ENCODE results near the gene EML6.

The EML6 gene

DNA sequence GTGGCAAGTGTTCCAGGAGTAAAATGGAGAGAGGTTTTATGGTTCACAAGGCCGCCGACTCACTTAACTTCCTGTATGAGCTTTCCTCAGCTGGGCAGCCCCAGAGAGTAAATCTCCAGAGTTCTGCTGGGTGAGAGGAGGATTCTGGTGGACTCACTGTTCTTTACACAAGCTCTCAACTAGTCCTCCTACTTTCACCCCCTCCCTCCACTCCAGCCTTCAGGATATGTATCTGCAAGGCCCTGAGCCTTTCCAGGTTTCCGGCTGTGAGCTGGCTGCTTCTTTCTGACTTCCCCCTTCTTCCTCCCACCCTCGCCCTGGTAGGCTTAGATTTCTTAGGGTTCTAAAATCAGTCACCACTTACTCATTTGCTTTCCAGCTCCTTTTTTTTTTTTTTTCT, 34.0 kb downstream of the EML6 start:
- no peak for DNase-seq (ENCODE audit: low read depth)

DNA sequence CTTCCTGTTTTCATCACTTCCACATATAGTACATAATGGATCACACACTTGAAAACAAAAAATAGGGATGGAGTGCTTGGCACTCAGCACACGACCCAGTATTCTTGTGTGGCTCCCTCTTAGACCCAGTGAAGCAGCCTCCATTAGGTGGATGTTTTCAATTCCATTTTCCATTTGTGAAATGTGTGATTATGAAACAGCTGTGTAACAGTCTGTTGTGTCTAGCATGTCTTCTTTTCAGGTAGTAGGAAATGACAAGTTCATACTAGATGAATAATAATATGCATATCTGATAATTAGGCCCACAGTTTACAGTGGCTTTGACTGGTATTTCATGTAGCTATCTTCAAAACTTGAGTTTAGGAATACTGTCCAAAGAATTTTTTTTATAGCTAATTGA, 35.5 kb downstream of the EML6 start:
- no peak for DNase-seq (ENCODE audit: low read depth)

- DNase-seq (ENCODE audit: low read depth) = no peak
These were observed 36.8 kb downstream of the EML6 start for GRCh38 chr2:54760310-54760709.

- DNase-seq (ENCODE audit: low read depth) = no peak
These were observed 40.3 kb downstream of the EML6 start for GRCh38 chr2:54763636-54764291.

DNA sequence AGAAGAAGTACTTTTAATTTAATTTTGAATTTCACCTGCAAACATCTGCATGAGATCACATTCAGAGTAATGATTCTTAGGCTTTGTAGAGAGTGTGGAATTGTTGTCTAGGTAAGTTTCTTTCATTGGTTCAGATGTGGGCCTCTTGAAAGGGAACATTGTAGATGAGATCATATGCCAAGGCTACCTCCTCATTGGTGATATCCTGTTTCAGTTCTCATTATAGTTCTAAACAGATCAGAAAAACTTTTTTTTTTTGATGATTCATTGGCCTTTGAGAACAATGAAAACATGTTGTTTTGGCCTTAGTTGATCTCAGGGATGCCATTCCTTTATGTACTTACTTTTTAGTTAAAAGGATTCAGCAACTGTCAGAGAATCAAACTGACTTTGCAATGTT, 44.5 kb downstream of the EML6 start:
- DNase-seq (ENCODE audit: low read depth) = no peak

DNA sequence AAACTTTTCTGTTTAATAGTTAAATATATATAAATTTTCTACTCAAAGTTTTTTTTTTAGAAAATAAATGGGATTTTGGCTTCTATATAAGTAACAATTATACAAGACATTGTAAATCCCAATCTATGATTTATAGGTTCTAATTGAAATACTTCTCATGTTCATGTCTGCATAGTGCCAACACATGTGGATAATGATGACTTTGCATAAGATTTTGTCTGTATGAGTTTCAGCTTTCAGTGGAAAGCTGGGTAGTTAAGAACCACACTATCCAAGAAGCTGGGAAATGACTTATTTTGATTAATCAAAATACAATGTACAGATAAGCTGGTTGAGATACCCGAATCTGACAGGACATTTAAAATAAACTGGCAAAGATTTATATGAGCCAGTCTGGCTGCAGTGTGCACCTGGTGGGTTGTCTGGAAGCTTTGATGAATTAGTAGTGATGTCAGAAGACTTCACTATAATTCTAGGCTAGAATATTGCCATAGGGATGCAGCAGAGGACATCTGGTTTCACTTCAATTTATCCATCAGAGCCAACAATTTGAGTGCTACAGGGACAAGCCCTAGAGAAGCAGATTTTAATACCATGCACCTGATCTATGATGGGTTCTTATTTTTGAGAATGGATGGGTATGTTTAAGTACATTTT, 45.4 kb downstream of the EML6 start:
- no peak for DNase-seq (ENCODE audit: low read depth)

DNA sequence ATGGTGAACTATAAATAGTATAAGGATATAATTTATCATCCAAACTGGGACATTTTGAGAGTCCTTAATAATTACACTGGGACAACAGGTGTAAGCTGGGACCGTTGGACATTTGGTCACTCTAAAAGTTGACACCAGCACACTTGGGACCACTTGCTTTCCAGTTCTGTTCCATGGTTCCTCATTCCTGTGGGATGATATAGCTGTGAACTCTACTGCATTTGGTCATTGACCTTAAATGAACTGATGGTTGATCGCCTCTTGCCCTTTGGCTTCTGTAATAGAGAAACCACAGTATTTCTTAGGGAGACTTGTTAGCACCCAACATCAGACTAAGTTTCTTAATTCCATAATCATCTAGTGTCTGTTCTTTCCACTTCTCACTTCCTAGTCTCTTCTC, 46.7 kb downstream of the EML6 start:
- DNase-seq (ENCODE audit: low read depth) = no peak

DNA sequence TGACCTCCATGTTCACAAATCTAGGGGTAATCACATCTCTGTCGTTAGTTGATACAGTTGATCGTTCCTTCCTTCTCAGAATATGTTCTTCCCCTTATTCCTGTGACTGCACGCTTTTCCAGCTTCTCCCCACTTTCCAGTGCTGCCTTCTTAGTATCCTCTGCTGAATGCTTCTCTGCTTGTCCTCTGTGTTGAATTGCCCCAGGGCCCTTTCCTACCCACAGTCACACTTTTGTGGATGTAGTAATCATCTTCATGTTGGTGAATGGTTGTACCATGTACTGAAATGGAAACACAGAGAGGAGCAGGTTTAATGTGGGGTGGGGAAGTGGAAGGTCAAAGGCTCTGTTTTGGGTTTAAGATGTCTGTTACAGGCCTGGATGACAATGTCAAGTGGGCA, 47.2 kb downstream of the EML6 start:
- DNase-seq (ENCODE audit: low read depth) = no peak

DNA sequence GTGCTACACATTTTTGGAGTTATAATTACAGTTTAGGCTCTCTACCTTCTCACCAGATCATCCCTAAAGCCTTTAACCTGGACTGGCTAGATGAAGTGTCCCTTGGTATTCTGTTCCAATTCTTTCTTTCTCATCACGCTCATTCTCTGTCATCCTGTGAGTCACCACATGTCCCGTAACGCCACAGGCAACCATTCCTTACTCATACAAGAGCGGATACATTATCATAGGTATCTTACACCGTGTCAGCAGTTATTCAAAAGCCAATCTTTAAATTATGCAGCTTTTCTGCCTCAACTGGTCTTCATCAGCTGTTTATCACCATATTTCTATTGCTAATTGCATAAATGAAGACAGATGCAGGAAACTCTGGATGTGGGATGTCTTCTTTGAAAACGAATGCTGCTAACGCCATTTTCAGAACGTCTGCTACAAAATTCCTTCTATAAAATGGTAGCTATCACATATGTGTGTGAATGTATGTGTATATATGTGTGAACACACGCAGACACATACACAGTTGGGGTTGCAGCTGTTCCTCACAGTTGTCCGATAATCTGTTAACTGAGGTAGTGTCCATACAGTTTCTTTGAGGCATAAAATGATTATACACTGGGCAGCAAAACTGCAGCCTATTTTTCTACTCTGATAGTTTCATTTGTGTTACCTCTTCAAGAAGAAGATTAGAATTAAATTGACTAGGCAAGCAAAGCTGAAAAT, 47.9 kb downstream of the EML6 start:
- no peak for DNase-seq (ENCODE audit: low read depth)

GRCh38 chr2:54772110-54772509, 48.6 kb downstream of the EML6 start:
- DNase-seq (ENCODE audit: low read depth) = no peak

GRCh38 chr2:54772531-54772930, 49.1 kb downstream of the EML6 start:
- DNase-seq (ENCODE audit: low read depth) = no peak

- DNase-seq (ENCODE audit: low read depth) = no peak
These were observed 49.8 kb downstream of the EML6 start for GRCh38 chr2:54773233-54773632.

- DNase-seq (ENCODE audit: low read depth) = no peak
These were observed 50.4 kb downstream of the EML6 start for GRCh38 chr2:54773838-54774237.

GRCh38 chr2:54775710-54776109, 52.2 kb downstream of the EML6 start:
- no peak for DNase-seq (ENCODE audit: low read depth)

DNA sequence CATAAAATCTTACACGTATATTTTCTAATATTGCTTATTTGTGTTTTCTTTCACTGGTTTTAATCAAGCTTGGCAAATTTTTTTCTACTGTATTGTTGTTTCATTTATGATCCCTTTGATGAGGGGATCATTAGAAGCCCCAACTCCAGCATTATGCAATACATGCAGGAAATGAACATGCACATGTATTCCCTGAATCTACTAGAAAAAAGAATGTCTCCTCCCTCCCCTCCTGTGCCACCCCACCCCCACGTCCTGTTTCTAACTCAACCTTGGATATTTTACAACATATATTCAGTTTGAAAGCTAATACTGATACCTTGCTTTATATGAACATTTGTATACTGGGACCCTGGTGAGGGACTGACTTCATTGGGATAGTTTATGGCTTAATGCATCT, 53.0 kb downstream of the EML6 start:
- DNase-seq (ENCODE audit: low read depth) = no peak

GRCh38 chr2:54783349-54783748, 59.9 kb downstream of the EML6 start:
- no peak for DNase-seq (ENCODE audit: low read depth)

DNA sequence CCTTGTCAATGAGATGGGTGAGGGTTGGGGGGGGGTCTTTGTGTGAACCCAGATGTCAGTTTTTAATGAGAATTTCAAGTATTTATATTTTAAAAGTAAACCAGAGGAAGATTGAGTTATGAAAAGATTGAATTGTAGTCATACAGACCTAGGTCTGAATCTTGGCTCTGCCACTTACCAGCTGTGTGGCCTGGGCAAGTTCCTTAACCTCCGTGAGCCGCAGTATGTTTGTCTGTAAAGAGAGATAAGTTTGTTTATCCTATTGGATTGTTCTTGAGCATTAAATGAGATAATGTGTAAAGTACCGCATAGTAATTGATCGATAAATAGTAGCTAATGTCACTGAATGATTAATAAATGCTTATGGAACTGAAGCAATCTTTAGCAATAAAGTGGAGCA, 63.8 kb downstream of the EML6 start:
- no peak for DNase-seq (ENCODE audit: low read depth)

DNA sequence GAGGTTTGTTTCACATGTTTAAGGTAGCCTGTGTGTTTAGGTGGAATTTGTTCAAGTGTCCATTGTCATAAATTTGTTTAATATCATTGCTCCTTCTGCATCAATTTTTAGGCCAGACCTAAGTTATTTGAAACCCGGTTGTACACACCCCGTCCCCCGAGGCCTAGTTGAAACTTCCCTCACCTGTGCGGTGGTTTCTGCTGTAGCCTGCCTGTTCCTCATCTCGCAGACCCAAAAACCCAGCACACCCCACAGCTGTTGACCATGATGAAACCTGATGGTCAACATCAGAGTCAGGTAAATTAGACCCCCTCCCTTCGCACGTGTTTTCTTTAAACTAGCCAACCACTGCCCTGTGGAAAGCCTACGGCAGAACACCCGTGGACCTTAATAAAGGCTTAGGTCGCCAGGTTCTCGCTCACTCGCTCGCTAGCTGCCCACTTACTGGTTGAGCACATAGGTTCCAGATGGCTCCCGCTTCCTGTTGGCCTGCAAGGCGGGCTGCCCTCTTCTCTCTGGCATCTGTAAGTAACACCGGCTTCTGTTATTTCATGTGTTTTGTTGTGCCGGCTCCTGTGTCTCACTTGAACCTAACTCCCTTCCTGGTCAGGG, 64.4 kb downstream of the EML6 start:
- DNase-seq (ENCODE audit: low read depth) = no peak

- no peak for DNase-seq (ENCODE audit: low read depth)
These were observed 66.4 kb downstream of the EML6 start for GRCh38 chr2:54789878-54790277.

DNA sequence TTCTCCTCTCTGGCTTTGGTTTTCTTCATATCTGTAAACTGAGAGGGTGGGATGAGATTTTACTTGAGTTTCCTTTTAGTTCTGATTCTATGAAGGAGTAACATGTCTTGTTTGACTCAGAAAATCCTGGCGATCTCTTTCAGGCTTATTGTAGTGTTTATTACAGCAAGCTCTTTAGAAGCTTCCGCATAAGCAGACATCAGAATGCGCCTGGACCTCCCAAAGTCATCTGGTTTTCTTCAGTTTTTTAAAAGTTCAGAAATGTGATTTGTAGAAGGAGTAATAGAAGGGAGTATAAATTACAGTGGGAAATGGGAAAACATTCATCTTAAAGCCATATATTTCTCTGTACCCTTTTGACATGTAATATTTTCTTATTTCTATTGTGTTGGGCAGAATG, 68.4 kb downstream of the EML6 start:
- DNase-seq (ENCODE audit: low read depth) = no peak

- no peak for DNase-seq (ENCODE audit: low read depth)
These were observed 73.8 kb downstream of the EML6 start for GRCh38 chr2:54797307-54797706.

GRCh38 chr2:54801352-54801751, 77.9 kb downstream of the EML6 start:
- DNase-seq (ENCODE audit: low read depth) = no peak

Data from activated gamma-delta T cell treated with anti-CD3 and anti-CD28 coated beads, Interleukin-2, amount 50 U/mL, for 16 hours (primary cell).